ENCODE data around the gene NR4A2. TPM values are rescaled to one million over a fixed set of nuclear protein-coding genes. Genes with fewer than 3 reads are reported as not detected.

Gene NR4A2
- total and polyA plus RNA-seq, 2 donors (not counting 3 experiments of a cell fraction or from before 2014, with no cell fraction given): 1.0 to 1.9 TPM

- no peak overlapping the region for H3K4me3 ChIP-seq (replicated peaks in 1 of 3; ENCODE audit: insufficient read depth in 1 of 3, low read depth in 1 of 3, low read length in 3 of 3)
- POLR2A ChIA-PET: no interaction called here
- no peak overlapping the region for H3K9ac ChIP-seq (replicated peaks; ENCODE audit: extremely low read depth, insufficient read depth, low read length)
- no peaks in the 10 kb centered on the region for H3K79me2 ChIP-seq (ENCODE audit: control insufficient read depth, insufficient read depth, low read length)
- no peak for TF ChIP-seq MYC (IDR thresholded peaks at IDR 0.05; ENCODE audit: low read depth, low read length)
- no peak for TF ChIP-seq FOS (IDR thresholded peaks at IDR 0.05; ENCODE audit: borderline replicate concordance, insufficient read depth, low read length)
- no peak for TF ChIP-seq POLR2A (IDR thresholded peaks at IDR 0.05; ENCODE audit: low read depth, low read length)
- no peak for TF ChIP-seq JUN (IDR thresholded peaks at IDR 0.05; ENCODE audit: borderline replicate concordance, insufficient read depth, insufficient read length, low read depth)
- no peak for TF ChIP-seq POLR2AphosphoS5 (IDR thresholded peaks at IDR 0.05; ENCODE audit: insufficient read depth, low read depth, low read length)
- no peak for TF ChIP-seq GATA2 (IDR thresholded peaks at IDR 0.05; ENCODE audit: insufficient read depth, insufficient read length, low read depth, low read length)
- TF ChIP-seq, protein P1, sequence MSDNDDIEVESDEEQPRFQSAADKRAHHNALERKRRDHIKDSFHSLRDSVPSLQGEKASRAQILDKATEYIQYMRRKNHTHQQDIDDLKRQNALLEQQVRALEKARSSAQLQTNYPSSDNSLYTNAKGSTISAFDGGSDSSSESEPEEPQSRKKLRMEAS (IDR thresholded peaks at IDR 0.05; ENCODE audit: insufficient read depth, insufficient read length): no peak
- no peak for TF ChIP-seq CTCF (IDR thresholded peaks at IDR 0.05; ENCODE audit: extremely low read depth in 1 of 2, insufficient read depth in 1 of 2, low read depth in 1 of 2, low read length in 2 of 2)
- no peak for TF ChIP-seq EZH2 (IDR thresholded peaks at IDR 0.05; ENCODE audit: borderline replicate concordance, low read depth, low read length, severe bottlenecking)
- FAIRE-seq (no peak), DNase-seq (ENCODE audit: low read depth, low spot score) (no peak)
- no peaks in the 10 kb centered on the region for H3K9me3 ChIP-seq (replicated peaks; ENCODE audit: control insufficient read depth, insufficient read depth, low read length)
- no peaks in the 10 kb centered on the region for H3K36me3 ChIP-seq (ENCODE audit: control insufficient read depth in 2 of 2, extremely low read depth in 1 of 2, insufficient read depth in 2 of 2, low read length in 2 of 2)
- CTCF ChIA-PET: interaction anchor here (1.2 to 1.5 kb wide), 4 partner anchors 59 to 963 kb away, joined by 3 to 10 read pairs (median 4); no protein-coding TSS in a partner anchor
- H3K27ac ChIP-seq (ENCODE audit: insufficient read depth, low read depth, low read length): no peak overlapping the region
- peak overlapping the region; percentile 64 for H3K4me2 ChIP-seq (ENCODE audit: insufficient read depth, low read length)
- no peak overlapping the region for H2AFZ ChIP-seq (ENCODE audit: low read depth, low read length)
- intact Hi-C loops (cut with micrococcal nuclease) (loop anchor here (5.0 kb wide), 1 partner anchor 552 kb away; no protein-coding TSS in a partner anchor), dilution Hi-C loops (cut with MboI; ENCODE audit: extremely low pct_ligation_motif_present, low sequenced_read_pairs) (no loop called here)
- H3K4me1 ChIP-seq (ENCODE audit: control insufficient read depth, extremely low read depth, insufficient read depth, low read length): peaks cover 11% of the 10 kb centered on the region
- H3K9me1 ChIP-seq (replicated peaks; ENCODE audit: control insufficient read depth, extremely low read depth, insufficient read depth, low read length): no peaks in the 10 kb centered on the region
- no TSS peak for BruUV-seq (replicated peaks)
- H4K20me1 ChIP-seq (replicated peaks; ENCODE audit: control insufficient read depth, extremely low read depth, insufficient read depth, low read length): no peaks in the 10 kb centered on the region
- no peaks in the 10 kb centered on the region for H3K27me3 ChIP-seq (ENCODE audit: control insufficient read depth in 2 of 2, insufficient read depth in 2 of 2, low read length in 2 of 2)
These were observed 7.9 kb upstream of the NR4A2 start for GRCh38 chr2:156340377-156340776.

All from endothelial cell of umbilical vein (primary cell).